Measurements from ENCODE around the gene LPP.

DNA sequence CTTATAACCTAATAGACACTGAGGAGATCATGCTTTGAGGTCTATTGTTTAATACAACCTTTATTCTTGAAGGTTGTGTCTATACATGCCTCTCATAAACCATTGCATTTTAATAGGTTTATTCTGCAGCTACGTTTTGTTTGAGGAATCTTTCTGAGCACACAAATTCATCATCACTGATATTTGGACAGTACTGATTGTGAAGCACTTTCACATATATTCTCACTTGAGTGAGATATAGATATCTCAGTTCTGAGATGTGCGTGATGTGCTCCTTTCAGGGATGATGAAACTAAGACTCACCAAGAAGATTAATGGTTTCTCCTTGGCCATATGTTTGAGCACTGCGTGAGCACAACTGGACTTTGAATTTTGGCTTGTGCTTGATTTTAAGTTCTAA, 374.4 kb downstream of the LPP start:
- TF ChIP-seq, protein P1, sequence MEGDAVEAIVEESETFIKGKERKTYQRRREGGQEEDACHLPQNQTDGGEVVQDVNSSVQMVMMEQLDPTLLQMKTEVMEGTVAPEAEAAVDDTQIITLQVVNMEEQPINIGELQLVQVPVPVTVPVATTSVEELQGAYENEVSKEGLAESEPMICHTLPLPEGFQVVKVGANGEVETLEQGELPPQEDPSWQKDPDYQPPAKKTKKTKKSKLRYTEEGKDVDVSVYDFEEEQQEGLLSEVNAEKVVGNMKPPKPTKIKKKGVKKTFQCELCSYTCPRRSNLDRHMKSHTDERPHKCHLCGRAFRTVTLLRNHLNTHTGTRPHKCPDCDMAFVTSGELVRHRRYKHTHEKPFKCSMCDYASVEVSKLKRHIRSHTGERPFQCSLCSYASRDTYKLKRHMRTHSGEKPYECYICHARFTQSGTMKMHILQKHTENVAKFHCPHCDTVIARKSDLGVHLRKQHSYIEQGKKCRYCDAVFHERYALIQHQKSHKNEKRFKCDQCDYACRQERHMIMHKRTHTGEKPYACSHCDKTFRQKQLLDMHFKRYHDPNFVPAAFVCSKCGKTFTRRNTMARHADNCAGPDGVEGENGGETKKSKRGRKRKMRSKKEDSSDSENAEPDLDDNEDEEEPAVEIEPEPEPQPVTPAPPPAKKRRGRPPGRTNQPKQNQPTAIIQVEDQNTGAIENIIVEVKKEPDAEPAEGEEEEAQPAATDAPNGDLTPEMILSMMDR (IDR thresholded peaks at IDR 0.05 in 4 of 5, conservative IDR thresholded peaks at IDR 0.05 in 1 of 5), result no peak
- no peak for TF ChIP-seq POLR2A (IDR thresholded peaks at IDR 0.05)

All from gastrocnemius medialis (tissue), 4 donors.